ENCODE measurements around the gene MDFIC. TPM values are rescaled to one million over a fixed set of nuclear protein-coding genes. Genes with fewer than 3 reads are reported as not detected.
A peak's percentile ranks its signal among the peaks of the same experiment; 100 is the strongest.

The MDFIC gene
- total RNA-seq, 1 donor from 2014 or later: 172 TPM

- DNase-seq: no peak
- Mint-ChIP-seq H3K9me3 (no peaks in the 10 kb centered on the region), H3K4me1 (peaks cover 64% of the 10 kb centered on the region), H3K4me3 (no peak overlapping the region), H3K27ac (no peak overlapping the region), H3K27me3 (no peaks in the 10 kb centered on the region), H3K36me3 (ENCODE audit: low read depth) (peaks cover 59% of the 10 kb centered on the region)
- intact Hi-C loops (cut with micrococcal nuclease): no loop called here
Observed at GRCh38 chr7:115004121-115004520, 82.2 kb downstream of the MDFIC start.

GRCh38 chr7:115005251-115005650 is 83.4 kb downstream of the MDFIC start:
- intact Hi-C loops (cut with micrococcal nuclease): no loop called here

GRCh38 chr7:115005953-115006352 is 84.1 kb downstream of the MDFIC start:
- Mint-ChIP-seq H3K27ac (peak overlapping the region; percentile 73), H3K9me3 (no peaks in the 10 kb centered on the region), H3K4me3 (peak overlapping the region; percentile 29), H3K4me1 (peaks cover 75% of the 10 kb centered on the region), H3K36me3 (ENCODE audit: low read depth) (peaks cover 60% of the 10 kb centered on the region), H3K27me3 (no peaks in the 10 kb centered on the region)
- no peak for DNase-seq
- intact Hi-C loops (cut with micrococcal nuclease): no loop called here

More at GRCh38 chr7:115005251-115005650, 83.4 kb downstream of the MDFIC start:
- no peaks in the 10 kb centered on the region for H3K27me3 Mint-ChIP-seq
- H3K36me3 Mint-ChIP-seq (ENCODE audit: low read depth): peaks cover 62% of the 10 kb centered on the region
- H3K4me3 Mint-ChIP-seq: no peak overlapping the region
- H3K9me3 Mint-ChIP-seq: no peaks in the 10 kb centered on the region
- peaks cover 74% of the 10 kb centered on the region for H3K4me1 Mint-ChIP-seq
- no peak for DNase-seq
- H3K27ac Mint-ChIP-seq: no peak overlapping the region

GRCh38 chr7:115007751-115008150 is 85.9 kb downstream of the MDFIC start:
- intact Hi-C loops (cut with micrococcal nuclease): loop anchor here (1.0 to 2.0 kb wide), 2 partner anchors 76 to 85 kb away; partner anchors contain the start of gene MDFIC
- H3K9me3 Mint-ChIP-seq: peaks cover 5% of the 10 kb centered on the region
- peaks cover 77% of the 10 kb centered on the region for H3K4me1 Mint-ChIP-seq
- H3K27ac Mint-ChIP-seq: peak overlapping the region; percentile 86
- peak overlapping the region; percentile 73 for H3K4me3 Mint-ChIP-seq
- no peak for DNase-seq
- peaks cover 61% of the 10 kb centered on the region for H3K36me3 Mint-ChIP-seq (ENCODE audit: low read depth)
- no peaks in the 10 kb centered on the region for H3K27me3 Mint-ChIP-seq

- peak; percentile 72 for DNase-seq
- Mint-ChIP-seq H3K36me3 (ENCODE audit: low read depth) (peaks cover 59% of the 10 kb centered on the region), H3K27me3 (no peaks in the 10 kb centered on the region), H3K4me3 (peak overlapping the region; percentile 73), H3K27ac (peak overlapping the region; percentile 86), H3K9me3 (peaks cover 8% of the 10 kb centered on the region), H3K4me1 (peaks cover 73% of the 10 kb centered on the region)
- intact Hi-C loops (cut with micrococcal nuclease): loop anchor here (1.0 to 2.0 kb wide), 2 partner anchors 77 to 86 kb away; partner anchors contain the start of gene MDFIC
Observed at GRCh38 chr7:115008465-115009114, 86.7 kb downstream of the MDFIC start.

- Mint-ChIP-seq H3K36me3 (ENCODE audit: low read depth) (peaks cover 61% of the 10 kb centered on the region), H3K4me3 (peak overlapping the region; percentile 73), H3K4me1 (peaks cover 74% of the 10 kb centered on the region), H3K27me3 (no peaks in the 10 kb centered on the region), H3K27ac (peak overlapping the region; percentile 86), H3K9me3 (peaks cover 9% of the 10 kb centered on the region)
- intact Hi-C loops (cut with micrococcal nuclease): loop anchor here (2.0 kb wide), 1 partner anchor 86 kb away; the partner anchor contains the start of gene MDFIC
- peak; percentile 75 for DNase-seq
Observed at GRCh38 chr7:115009139-115009538, 87.2 kb downstream of the MDFIC start.

- peak; percentile 60 for DNase-seq
Observed at GRCh38 chr7:115009736-115010440, 88.0 kb downstream of the MDFIC start.

GRCh38 chr7:115010441-115010820 is 88.5 kb downstream of the MDFIC start:
- H3K9me3 Mint-ChIP-seq: peaks cover 9% of the 10 kb centered on the region
- DNase-seq: no peak
- H3K27me3 Mint-ChIP-seq: no peaks in the 10 kb centered on the region
- H3K4me3 Mint-ChIP-seq: no peak overlapping the region
- no peak overlapping the region for H3K27ac Mint-ChIP-seq
- peaks cover 61% of the 10 kb centered on the region for H3K36me3 Mint-ChIP-seq (ENCODE audit: low read depth)
- H3K4me1 Mint-ChIP-seq: peaks cover 67% of the 10 kb centered on the region
- intact Hi-C loops (cut with micrococcal nuclease): loop anchor here (5.0 kb wide), 2 partner anchors 143 to 178 kb away; no protein-coding TSS in a partner anchor

More at GRCh38 chr7:115009736-115010440, 88.0 kb downstream of the MDFIC start:
- H3K27ac Mint-ChIP-seq: peak overlapping the region; percentile 86
- intact Hi-C loops (cut with micrococcal nuclease): loop anchor here (2.0 to 5.0 kb wide), 3 partner anchors 87 to 178 kb away; partner anchors contain the start of gene MDFIC
- peaks cover 9% of the 10 kb centered on the region for H3K9me3 Mint-ChIP-seq
- peak overlapping the region; percentile 73 for H3K4me3 Mint-ChIP-seq
- peaks cover 62% of the 10 kb centered on the region for H3K36me3 Mint-ChIP-seq (ENCODE audit: low read depth)
- H3K4me1 Mint-ChIP-seq: peaks cover 73% of the 10 kb centered on the region
- no peaks in the 10 kb centered on the region for H3K27me3 Mint-ChIP-seq

GRCh38 chr7:115013886-115014285 is 92.0 kb downstream of the MDFIC start:
- peaks cover 53% of the 10 kb centered on the region for H3K36me3 Mint-ChIP-seq (ENCODE audit: low read depth)
- no peak overlapping the region for H3K27ac Mint-ChIP-seq
- DNase-seq: no peak
- H3K4me1 Mint-ChIP-seq: peaks cover 41% of the 10 kb centered on the region
- H3K9me3 Mint-ChIP-seq: peaks cover 9% of the 10 kb centered on the region
- intact Hi-C loops (cut with micrococcal nuclease): loop anchor here (5.0 kb wide), 2 partner anchors 147 to 182 kb away; no protein-coding TSS in a partner anchor
- H3K27me3 Mint-ChIP-seq: no peaks in the 10 kb centered on the region
- H3K4me3 Mint-ChIP-seq: no peak overlapping the region

- H3K27me3 Mint-ChIP-seq: no peaks in the 10 kb centered on the region
- no peak overlapping the region for H3K27ac Mint-ChIP-seq
- intact Hi-C loops (cut with micrococcal nuclease): loop anchor here (5.0 kb wide), 2 partner anchors 147 to 182 kb away; no protein-coding TSS in a partner anchor
- H3K36me3 Mint-ChIP-seq (ENCODE audit: low read depth): peaks cover 57% of the 10 kb centered on the region
- no peak overlapping the region for H3K4me3 Mint-ChIP-seq
- H3K9me3 Mint-ChIP-seq: peaks cover 9% of the 10 kb centered on the region
- DNase-seq: no peak
- H3K4me1 Mint-ChIP-seq: peaks cover 33% of the 10 kb centered on the region
Observed at GRCh38 chr7:115014794-115015193, 92.9 kb downstream of the MDFIC start.

GRCh38 chr7:115015619-115016018 is 93.7 kb downstream of the MDFIC start:
- DNase-seq: no peak
- Mint-ChIP-seq H3K36me3 (ENCODE audit: low read depth) (peaks cover 61% of the 10 kb centered on the region), H3K9me3 (peaks cover 9% of the 10 kb centered on the region), H3K4me3 (no peak overlapping the region), H3K4me1 (peaks cover 37% of the 10 kb centered on the region), H3K27ac (no peak overlapping the region), H3K27me3 (no peaks in the 10 kb centered on the region)
- intact Hi-C loops (cut with micrococcal nuclease): no loop called here

GRCh38 chr7:115019882-115020605 is 98.2 kb downstream of the MDFIC start:
- no peak overlapping the region for H3K4me3 Mint-ChIP-seq
- peaks cover 23% of the 10 kb centered on the region for H3K4me1 Mint-ChIP-seq
- no peaks in the 10 kb centered on the region for H3K27me3 Mint-ChIP-seq
- H3K27ac Mint-ChIP-seq: no peak overlapping the region
- no peaks in the 10 kb centered on the region for H3K9me3 Mint-ChIP-seq
- intact Hi-C loops (cut with micrococcal nuclease): no loop called here
- H3K36me3 Mint-ChIP-seq (ENCODE audit: low read depth): peaks cover 37% of the 10 kb centered on the region
- no peak for DNase-seq

GRCh38 chr7:115023219-115023618 is 101.3 kb downstream of the MDFIC start:
- intact Hi-C loops (cut with micrococcal nuclease): no loop called here
- Mint-ChIP-seq H3K27ac (no peak overlapping the region), H3K36me3 (ENCODE audit: low read depth) (peaks cover 20% of the 10 kb centered on the region), H3K4me3 (no peak overlapping the region), H3K27me3 (no peaks in the 10 kb centered on the region), H3K9me3 (no peaks in the 10 kb centered on the region), H3K4me1 (peaks cover 18% of the 10 kb centered on the region)
- no peak for DNase-seq
